NCI-H146 (cell line): ENCODE data around the gene TUBGCP5.

ENCODE experiments used
- DNase-seq: peaks from one replicate; lab custom pipeline; 2025; lab: John Stamatoyannopoulos, UW

Gene TUBGCP5

DNA sequence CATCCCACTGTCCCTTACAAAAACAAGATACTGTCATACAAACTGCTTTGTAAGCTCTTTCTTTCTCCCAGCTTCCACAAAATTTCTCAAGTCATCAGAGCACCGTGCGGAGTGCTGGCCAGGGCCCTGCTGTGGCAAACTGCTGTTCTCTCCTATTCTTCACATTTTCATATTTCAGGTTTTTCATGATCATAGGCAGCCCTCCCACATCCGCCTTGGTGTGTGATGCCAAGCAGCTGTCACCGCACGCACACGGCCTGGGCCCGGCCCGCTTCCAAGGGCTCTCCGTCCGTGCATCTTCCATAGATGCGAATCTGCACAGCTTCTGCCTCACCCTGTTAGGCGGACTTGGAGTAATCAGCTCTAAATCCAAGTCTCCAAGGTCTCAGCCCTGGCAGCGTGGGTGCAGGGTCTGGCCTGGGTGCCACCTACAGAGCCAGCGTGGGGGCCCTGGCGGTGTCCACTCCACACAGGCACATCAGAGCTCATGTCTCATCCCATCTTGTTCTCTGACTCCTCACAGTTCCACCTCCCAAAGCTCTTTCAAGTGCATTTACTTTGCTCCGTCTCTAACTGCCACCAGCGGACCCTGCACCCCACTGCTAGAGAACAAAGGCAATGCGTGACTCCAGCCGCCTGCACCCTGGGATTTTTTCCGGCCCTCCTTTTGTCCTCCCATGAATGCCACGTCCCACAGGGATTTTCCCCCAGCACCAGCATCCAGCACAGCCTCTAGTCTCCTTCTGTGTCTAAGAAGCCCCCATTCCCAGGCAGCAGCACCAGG is 86.4 kb downstream of the TUBGCP5 start:
- DNase-seq, result peak; percentile 77

DNA sequence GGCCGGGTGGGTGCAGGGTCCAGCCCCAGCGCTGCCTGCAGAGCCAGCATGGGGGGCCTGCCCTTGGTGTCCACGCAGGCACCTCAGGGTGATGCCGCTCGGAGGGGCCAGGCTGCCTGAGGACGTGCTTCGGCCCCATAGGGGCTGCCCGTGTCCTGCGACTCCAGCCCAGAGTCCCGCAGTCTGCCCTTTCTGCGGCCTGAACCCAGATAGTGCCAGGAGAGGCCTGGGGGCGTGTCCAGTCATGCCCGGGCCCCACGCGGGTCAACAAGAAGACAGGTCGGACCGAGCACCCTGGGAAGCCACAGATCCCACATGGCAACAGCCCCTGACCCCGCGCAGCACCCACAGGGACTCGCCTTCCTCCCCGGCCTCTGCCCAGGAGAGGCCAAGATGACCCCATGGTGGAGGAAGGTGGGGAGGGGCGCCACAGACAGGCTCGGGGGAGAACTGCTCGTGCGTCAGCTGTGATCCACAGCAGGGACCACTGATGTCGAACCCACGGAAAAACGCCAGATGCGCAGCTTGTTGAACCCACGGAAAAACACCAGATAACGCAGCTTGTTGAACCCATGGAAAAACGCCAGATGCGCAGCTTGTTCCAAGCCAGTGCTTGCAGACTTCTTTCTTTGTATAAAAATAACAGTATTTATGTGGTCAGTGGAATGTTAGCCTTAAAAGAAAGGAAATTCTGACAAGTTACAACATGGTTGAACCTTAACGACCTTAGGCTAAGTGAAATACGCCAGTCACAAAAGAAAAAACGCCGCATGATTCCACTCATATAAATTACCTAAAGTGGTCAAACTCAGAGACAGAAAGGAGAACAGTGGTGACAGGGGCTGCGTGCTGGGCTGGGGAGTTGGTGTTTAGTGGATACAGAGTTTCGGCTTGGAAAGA is 87.7 kb downstream of the TUBGCP5 start:
- no peak for DNase-seq

DNA sequence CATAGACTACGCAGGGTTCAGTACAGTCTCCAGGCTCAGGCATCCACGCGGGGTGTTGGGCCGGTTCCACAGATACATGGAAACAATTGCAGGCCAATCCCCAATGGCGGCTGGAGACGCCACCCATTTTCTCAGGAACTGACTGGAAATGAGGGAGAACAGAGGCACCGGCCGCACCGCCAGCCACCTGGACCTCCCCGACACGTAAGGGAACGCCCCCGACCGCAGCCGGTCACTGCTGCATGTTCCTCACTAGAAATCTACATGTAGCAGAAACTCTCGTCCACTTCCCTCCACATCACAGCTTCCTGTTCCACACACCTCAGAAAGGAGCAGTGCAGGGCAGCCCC is 88.4 kb downstream of the TUBGCP5 start:
- DNase-seq, result no peak

DNA sequence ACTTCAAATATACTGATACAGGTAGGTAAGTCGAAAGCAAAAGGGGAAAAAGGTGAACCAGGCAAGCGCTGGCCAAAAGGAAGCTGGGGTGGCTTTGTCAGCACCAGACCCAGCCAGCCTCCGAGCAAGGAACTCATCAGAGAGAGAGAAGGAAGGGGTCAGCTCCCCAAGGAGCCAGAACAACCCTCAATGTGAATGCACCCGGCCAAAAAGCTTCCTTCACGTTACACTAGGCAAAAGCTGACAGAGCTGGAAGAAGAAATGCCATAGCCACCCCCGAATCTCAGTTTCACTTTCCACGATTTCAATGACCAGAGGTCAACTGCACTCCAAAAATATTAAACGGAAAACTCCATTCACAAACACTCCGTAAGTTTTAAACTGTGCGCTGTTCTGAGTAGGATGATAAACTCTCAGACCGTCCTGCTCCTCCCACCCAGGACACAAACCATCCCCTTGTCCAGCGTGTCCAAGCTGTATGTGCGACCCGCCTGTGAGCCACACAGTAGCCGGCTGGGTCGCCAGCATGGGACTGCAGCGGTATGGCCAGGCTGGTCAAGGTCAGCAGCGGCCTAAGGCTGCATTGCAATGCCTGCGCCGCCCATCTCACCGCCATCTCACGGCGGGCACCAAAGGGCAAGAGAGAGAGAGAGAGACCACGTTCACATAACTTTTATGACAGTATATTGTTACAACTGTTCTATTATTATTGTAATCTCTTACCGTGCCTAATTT is 88.9 kb downstream of the TUBGCP5 start:
- DNase-seq, result no peak
